Activated naive CD4-positive, alpha-beta T cell treated with anti-CD3 and anti-CD28 coated beads for 36 hours (primary cell): ENCODE data around the gene POLR1H. TPM values are rescaled to one million over a fixed set of nuclear protein-coding genes. Genes with fewer than 3 reads are reported as not detected.

Experiments
- CTCF ChIA-PET: fragments of 350-600 bp; sonication (Branson Sonifier 250); formaldehyde crosslinking; loops from one replicate; lab custom pipeline; 2021; ENCODE audit warnings: antibody characterized with exemption; lab: Charles Lee
- DNase-seq: peaks from one replicate; pipeline ENCODE4 v3.0.0-alpha.2; 2020
- H3K27ac Mint-ChIP-seq: one replicate; pipeline ENCODE4 v1.8.0; 2021; ENCODE audit warnings: mild to moderate bottlenecking, mixed read lengths
- H3K27me3 Mint-ChIP-seq: one replicate; pipeline ENCODE4 v1.8.0; 2021; ENCODE audit warnings: low read depth, mixed read lengths
- H3K36me3 Mint-ChIP-seq: one replicate; pipeline ENCODE4 v1.8.0; 2021; ENCODE audit warnings: low read depth, mixed read lengths
- H3K4me1 Mint-ChIP-seq: one replicate; pipeline ENCODE4 v1.8.0; 2021; ENCODE audit warnings: low read depth, mixed read lengths
- H3K4me3 Mint-ChIP-seq: one replicate; pipeline ENCODE4 v1.8.0; 2021; ENCODE audit warnings: mild to moderate bottlenecking, moderate library complexity, mixed read lengths
- H3K9me3 Mint-ChIP-seq: one replicate; pipeline ENCODE4 v1.8.0; 2021; ENCODE audit warnings: mixed read lengths
- intact Hi-C: fragments of 100-400 bp; cut with micrococcal nuclease; formaldehyde crosslinking; loops from one replicate; pipeline ENCODE4 v1.15.1; 2023
- total RNA-seq, 2 experiments: library from RNA; stranded (reverse); gene quantifications; one replicate each; pipeline ENCODE4 v1.2.3, GENCODE V29; 2021

The POLR1H gene
- total RNA-seq, 2 experiments from 2014 or later, result 74.6 to 77.8 TPM

GRCh38 chr6:30113841-30114240 is 52.8 kb downstream of the POLR1H start:
- H3K36me3 Mint-ChIP-seq, result no peaks in the 10 kb centered on the region
- no peaks in the 10 kb centered on the region for H3K9me3 Mint-ChIP-seq
- peaks cover 11% of the 10 kb centered on the region for H3K4me1 Mint-ChIP-seq
- no peak overlapping the region for H3K4me3 Mint-ChIP-seq
- intact Hi-C loops, result no loop called here
- CTCF ChIA-PET, result interaction anchor here (1.8 to 2.9 kb wide), 2 partner anchors 9 to 17 kb away, joined by 3 to 16 read pairs; no protein-coding TSS in a partner anchor
- H3K27me3 Mint-ChIP-seq, result peaks cover 16% of the 10 kb centered on the region
- no peak for DNase-seq
- no peak overlapping the region for H3K27ac Mint-ChIP-seq

Other genes with a start within 250 kb of the POLR1H start
- under 1 TPM in 1 of 2 experiments, not detected in 1; 0.22 TPM for gene HLA-G, start 233.4 kb upstream of the POLR1H start, total RNA-seq
- 1,000 to 10,000 TPM; 1,509 to 1,515 TPM for gene HLA-A, start 118.7 kb upstream of the POLR1H start, total RNA-seq
- gene PPP1R11, start 5.9 kb downstream of the POLR1H start, total RNA-seq, result 10 to 100 TPM; 42.8 to 46.6 TPM
- gene RNF39, start 14.5 kb downstream of the POLR1H start, total RNA-seq, result not detected
- gene TRIM31, start 51.8 kb downstream of the POLR1H start, total RNA-seq, result under 1 TPM in 1 of 2 experiments, not detected in 1; 0.17 TPM
- not detected for gene TRIM40, start 74.9 kb downstream of the POLR1H start, total RNA-seq
- under 1 TPM; 0.19 to 0.25 TPM for gene TRIM10, start 99.9 kb downstream of the POLR1H start, total RNA-seq
- gene TRIM15, start 102.3 kb downstream of the POLR1H start, total RNA-seq, result 1 to 10 TPM in 1 of 2 experiments, under 1 TPM in 1; 0.79 to 2.2 TPM
- gene TRIM26, start 152.1 kb downstream of the POLR1H start, total RNA-seq, result 10 to 100 TPM; 36.8 to 38.7 TPM